Measurements from ENCODE around the gene VARS2.

GRCh38 chr6:30870546-30870945, 43.5 kb upstream of the VARS2 start:
- TF ChIP-seq ZNF366 (tag by site-specific recombination; conservative IDR thresholded peaks at IDR 0.05) (no peak), ZNF148 (tag by site-specific recombination; IDR thresholded peaks at IDR 0.05; ENCODE audit: borderline replicate concordance) (no peak), ZNF629 (tag by site-specific recombination; IDR thresholded peaks at IDR 0.05) (no peak), ZNF114 (tag by site-specific recombination; IDR thresholded peaks at IDR 0.05) (no peak), ZNF19 (tag by site-specific recombination; IDR thresholded peaks at IDR 0.05; ENCODE audit: low read depth) (no peak), ZBTB8A (tag by site-specific recombination; IDR thresholded peaks at IDR 0.05) (no peak), ZNF416 (tag by site-specific recombination; IDR thresholded peaks at IDR 0.05) (no peak)
- TF ChIP-seq, protein P1, sequence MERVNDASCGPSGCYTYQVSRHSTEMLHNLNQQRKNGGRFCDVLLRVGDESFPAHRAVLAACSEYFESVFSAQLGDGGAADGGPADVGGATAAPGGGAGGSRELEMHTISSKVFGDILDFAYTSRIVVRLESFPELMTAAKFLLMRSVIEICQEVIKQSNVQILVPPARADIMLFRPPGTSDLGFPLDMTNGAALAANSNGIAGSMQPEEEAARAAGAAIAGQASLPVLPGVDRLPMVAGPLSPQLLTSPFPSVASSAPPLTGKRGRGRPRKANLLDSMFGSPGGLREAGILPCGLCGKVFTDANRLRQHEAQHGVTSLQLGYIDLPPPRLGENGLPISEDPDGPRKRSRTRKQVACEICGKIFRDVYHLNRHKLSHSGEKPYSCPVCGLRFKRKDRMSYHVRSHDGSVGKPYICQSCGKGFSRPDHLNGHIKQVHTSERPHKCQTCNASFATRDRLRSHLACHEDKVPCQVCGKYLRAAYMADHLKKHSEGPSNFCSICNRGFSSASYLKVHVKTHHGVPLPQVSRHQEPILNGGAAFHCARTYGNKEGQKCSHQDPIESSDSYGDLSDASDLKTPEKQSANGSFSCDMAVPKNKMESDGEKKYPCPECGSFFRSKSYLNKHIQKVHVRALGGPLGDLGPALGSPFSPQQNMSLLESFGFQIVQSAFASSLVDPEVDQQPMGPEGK (tag by site-specific recombination; IDR thresholded peaks at IDR 0.05): no peak
- TF ChIP-seq, protein P2, sequence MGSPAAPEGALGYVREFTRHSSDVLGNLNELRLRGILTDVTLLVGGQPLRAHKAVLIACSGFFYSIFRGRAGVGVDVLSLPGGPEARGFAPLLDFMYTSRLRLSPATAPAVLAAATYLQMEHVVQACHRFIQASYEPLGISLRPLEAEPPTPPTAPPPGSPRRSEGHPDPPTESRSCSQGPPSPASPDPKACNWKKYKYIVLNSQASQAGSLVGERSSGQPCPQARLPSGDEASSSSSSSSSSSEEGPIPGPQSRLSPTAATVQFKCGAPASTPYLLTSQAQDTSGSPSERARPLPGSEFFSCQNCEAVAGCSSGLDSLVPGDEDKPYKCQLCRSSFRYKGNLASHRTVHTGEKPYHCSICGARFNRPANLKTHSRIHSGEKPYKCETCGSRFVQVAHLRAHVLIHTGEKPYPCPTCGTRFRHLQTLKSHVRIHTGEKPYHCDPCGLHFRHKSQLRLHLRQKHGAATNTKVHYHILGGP (tag by site-specific recombination; IDR thresholded peaks at IDR 0.05): no peak
- TF ChIP-seq, protein P3, sequence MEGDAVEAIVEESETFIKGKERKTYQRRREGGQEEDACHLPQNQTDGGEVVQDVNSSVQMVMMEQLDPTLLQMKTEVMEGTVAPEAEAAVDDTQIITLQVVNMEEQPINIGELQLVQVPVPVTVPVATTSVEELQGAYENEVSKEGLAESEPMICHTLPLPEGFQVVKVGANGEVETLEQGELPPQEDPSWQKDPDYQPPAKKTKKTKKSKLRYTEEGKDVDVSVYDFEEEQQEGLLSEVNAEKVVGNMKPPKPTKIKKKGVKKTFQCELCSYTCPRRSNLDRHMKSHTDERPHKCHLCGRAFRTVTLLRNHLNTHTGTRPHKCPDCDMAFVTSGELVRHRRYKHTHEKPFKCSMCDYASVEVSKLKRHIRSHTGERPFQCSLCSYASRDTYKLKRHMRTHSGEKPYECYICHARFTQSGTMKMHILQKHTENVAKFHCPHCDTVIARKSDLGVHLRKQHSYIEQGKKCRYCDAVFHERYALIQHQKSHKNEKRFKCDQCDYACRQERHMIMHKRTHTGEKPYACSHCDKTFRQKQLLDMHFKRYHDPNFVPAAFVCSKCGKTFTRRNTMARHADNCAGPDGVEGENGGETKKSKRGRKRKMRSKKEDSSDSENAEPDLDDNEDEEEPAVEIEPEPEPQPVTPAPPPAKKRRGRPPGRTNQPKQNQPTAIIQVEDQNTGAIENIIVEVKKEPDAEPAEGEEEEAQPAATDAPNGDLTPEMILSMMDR (tag by site-specific recombination; IDR thresholded peaks at IDR 0.05): no peak
- TF ChIP-seq, protein P4, sequence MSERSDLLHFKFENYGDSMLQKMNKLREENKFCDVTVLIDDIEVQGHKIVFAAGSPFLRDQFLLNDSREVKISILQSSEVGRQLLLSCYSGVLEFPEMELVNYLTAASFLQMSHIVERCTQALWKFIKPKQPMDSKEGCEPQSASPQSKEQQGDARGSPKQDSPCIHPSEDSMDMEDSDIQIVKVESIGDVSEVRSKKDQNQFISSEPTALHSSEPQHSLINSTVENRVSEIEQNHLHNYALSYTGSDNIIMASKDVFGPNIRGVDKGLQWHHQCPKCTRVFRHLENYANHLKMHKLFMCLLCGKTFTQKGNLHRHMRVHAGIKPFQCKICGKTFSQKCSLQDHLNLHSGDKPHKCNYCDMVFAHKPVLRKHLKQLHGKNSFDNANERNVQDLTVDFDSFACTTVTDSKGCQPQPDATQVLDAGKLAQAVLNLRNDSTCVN (tag by site-specific recombination; optimal IDR thresholded peaks at IDR 0.05): no peak
- TF ChIP-seq, protein P5, sequence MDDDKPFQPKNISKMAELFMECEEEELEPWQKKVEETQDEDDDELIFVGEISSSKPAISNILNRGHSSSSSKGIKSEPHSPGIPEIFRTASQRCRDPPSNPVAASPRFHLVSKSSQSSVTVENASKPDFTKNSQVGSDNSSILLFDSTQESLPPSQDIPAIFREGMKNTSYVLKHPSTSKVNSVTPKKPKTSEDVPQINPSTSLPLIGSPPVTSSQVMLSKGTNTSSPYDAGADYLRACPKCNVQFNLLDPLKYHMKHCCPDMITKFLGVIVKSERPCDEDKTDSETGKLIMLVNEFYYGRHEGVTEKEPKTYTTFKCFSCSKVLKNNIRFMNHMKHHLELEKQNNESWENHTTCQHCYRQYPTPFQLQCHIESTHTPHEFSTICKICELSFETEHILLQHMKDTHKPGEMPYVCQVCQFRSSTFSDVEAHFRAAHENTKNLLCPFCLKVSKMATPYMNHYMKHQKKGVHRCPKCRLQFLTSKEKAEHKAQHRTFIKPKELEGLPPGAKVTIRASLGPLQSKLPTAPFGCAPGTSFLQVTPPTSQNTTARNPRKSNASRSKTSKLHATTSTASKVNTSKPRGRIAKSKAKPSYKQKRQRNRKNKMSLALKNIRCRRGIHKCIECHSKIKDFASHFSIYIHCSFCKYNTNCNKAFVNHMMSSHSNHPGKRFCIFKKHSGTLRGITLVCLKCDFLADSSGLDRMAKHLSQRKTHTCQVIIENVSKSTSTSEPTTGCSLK (tag by site-specific recombination; IDR thresholded peaks at IDR 0.05): no peak
